GM12892 (cell line): ENCODE results near the gene SLC31A2. TPM values are rescaled to one million over a fixed set of nuclear protein-coding genes. Genes with fewer than 3 reads are reported as not detected.
"Not testable (repeated sequence)": the region's sequence is repeated elsewhere in the genome, so short reads cannot be mapped to it uniquely, and the experiment has no call there.

ENCODE experiments used
- DNase-seq: peaks from one replicate; pipeline ENCODE4 v3.0.0; 2011; ENCODE audit not compliant: insufficient read length
- FAIRE-seq: peaks from 2 replicates; lab custom pipeline; 2011; peaks lifted over from hg19 to GRCh38; lab: Jason Lieb, UNC
- POLR2A ChIP-seq: IDR thresholded peaks from 2 replicates; pipeline ENCODE4 v1.6.1; 2011; ENCODE audit warnings: low read depth, low read length, control low read depth
- POLR2AphosphoS5 ChIP-seq: IDR thresholded peaks from 2 replicates; pipeline ENCODE4 v1.6.1; 2011; ENCODE audit warnings: low read depth, low read length, control low read depth
- TAF1 ChIP-seq: IDR thresholded peaks from 2 replicates; pipeline ENCODE4 v1.6.1; 2011; ENCODE audit warnings: low read depth, mild to moderate bottlenecking, control low read depth, low read length, borderline replicate concordance
- polyA plus RNA-seq: library from polyadenylated mRNA; unstranded; fragments of >200 nt; gene quantifications from one replicate; pipeline ENCODE4 v1.2.1, GENCODE V29; 2012; ENCODE audit warnings: missing spikeins, inconsistent platforms; ENCODE audit not compliant: missing spikeins

Gene SLC31A2
- 0.34 TPM for polyA plus RNA-seq

GRCh38 chr9:113150670-113151611 lies at the start of gene SLC31A2:
Gene SLC31A2 (plus strand): TSS chr9:113151007. CDS start chr9:113151075, 68 bp downstream.
- no peak for TF ChIP-seq POLR2A
- TF ChIP-seq POLR2AphosphoS5: no peak
- no peak for TF ChIP-seq TAF1
- peak; percentile 87 for DNase-seq
- FAIRE-seq: peak; percentile 84

- not testable (repeated sequence) for FAIRE-seq, DNase-seq
Observed at GRCh38 chr9:113105345-113105744, 45.5 kb upstream of the SLC31A2 start.

- peak; percentile 91 for FAIRE-seq
- DNase-seq: not testable (repeated sequence)
Observed at GRCh38 chr9:113111065-113111951, 39.5 kb upstream of the SLC31A2 start.

GRCh38 chr9:113112706-113113510 lies 37.9 kb upstream of the SLC31A2 start:
- not testable (repeated sequence) for DNase-seq, FAIRE-seq

- DNase-seq, FAIRE-seq: not testable (repeated sequence)
Observed at GRCh38 chr9:113118829-113119228, 32.0 kb upstream of the SLC31A2 start.

GRCh38 chr9:113125386-113126035 lies 25.3 kb upstream of the SLC31A2 start:
- DNase-seq: no peak
- FAIRE-seq: no peak
- TF ChIP-seq POLR2A: no peak
- TF ChIP-seq TAF1: no peak
- TF ChIP-seq POLR2AphosphoS5: no peak

- TF ChIP-seq TAF1 (no peak), POLR2AphosphoS5 (no peak), POLR2A (no peak)
- FAIRE-seq (no peak), DNase-seq (no peak)
Observed at GRCh38 chr9:113129466-113129865, 21.3 kb upstream of the SLC31A2 start.

- TF ChIP-seq TAF1 (no peak), POLR2A (no peak), POLR2AphosphoS5 (no peak)
- DNase-seq: no peak
- no peak for FAIRE-seq
Observed at GRCh38 chr9:113129884-113130283, 20.9 kb upstream of the SLC31A2 start.

GRCh38 chr9:113131689-113132151 lies 19.1 kb upstream of the SLC31A2 start:
- no peak for TF ChIP-seq POLR2A
- DNase-seq: no peak
- no peak for FAIRE-seq

- DNase-seq (no peak), FAIRE-seq (no peak)
- TF ChIP-seq TAF1 (no peak), POLR2A (no peak), POLR2AphosphoS5 (no peak)
Observed at GRCh38 chr9:113137196-113138168, 13.3 kb upstream of the SLC31A2 start.
